H1 (cell line): ENCODE results near the gene RBM38. TPM values are rescaled to one million over a fixed set of nuclear protein-coding genes. Genes with fewer than 3 reads are reported as not detected.

Source experiments
- CTCF ChIA-PET: fragments of 300-600 bp; sonication (Branson Sonifier 250); formaldehyde crosslinking; loops from one replicate; lab custom pipeline; 2021; ENCODE audit not compliant: partially characterized antibody; lab: Charles Lee
- POLR2A ChIA-PET: fragments of 300-600 bp; sonication (Branson Sonifier 250); formaldehyde crosslinking; loops from one replicate; lab custom pipeline; 2021; ENCODE audit warnings: inconsistent platforms; ENCODE audit not compliant: partially characterized antibody; lab: Charles Lee
- DNase-seq, 2 experiments: peaks; one replicate each; pipeline versions ENCODE4 v3.0.0 to v3.0.0-alpha.2; 2010 to 2022; ENCODE audit warnings: low spot score in 2 of 2, low read depth in 1 of 2, mixed read lengths in 1 of 2
- FAIRE-seq: peaks from 2 replicates; lab custom pipeline; 2011; peaks lifted over from hg19 to GRCh38; lab: Jason Lieb, UNC
- H2AFZ ChIP-seq: 2 replicates; pipeline ENCODE4 v1.8.1; 2012; ENCODE audit warnings: low read length, inconsistent platforms
- H2AK5ac ChIP-seq: 2 replicates; pipeline ENCODE4 v1.6.1; 2013; ENCODE audit warnings: low read depth, low read length
- H2BK120ac ChIP-seq: replicated peaks from 2 replicates; pipeline ENCODE3; 2013; ENCODE audit warnings: low read depth, low read length, inconsistent platforms
- H2BK12ac ChIP-seq: 2 replicates; pipeline ENCODE4 v1.6.1; 2013; ENCODE audit warnings: low read depth, low read length
- H2BK15ac ChIP-seq: 2 replicates; pipeline ENCODE4 v1.6.1; 2013; ENCODE audit warnings: low read length
- H2BK20ac ChIP-seq: 2 replicates; pipeline ENCODE4 v1.6.1; 2013; ENCODE audit warnings: low read length
- H2BK5ac ChIP-seq: 2 replicates; pipeline ENCODE4 v1.6.1; 2013; ENCODE audit warnings: low read depth, low read length
- H3K14ac ChIP-seq: 2 replicates; pipeline ENCODE4 v1.6.1; 2013; ENCODE audit warnings: inconsistent platforms; ENCODE audit not compliant: insufficient read length
- H3K18ac ChIP-seq: 2 replicates; pipeline ENCODE4 v1.6.1; 2013; ENCODE audit warnings: low read length; ENCODE audit errors: extremely low read depth
- H3K23ac ChIP-seq: 2 replicates; pipeline ENCODE4 v1.6.1; 2013; ENCODE audit warnings: inconsistent platforms; ENCODE audit not compliant: insufficient read length
- H3K23me2 ChIP-seq: 2 replicates; pipeline ENCODE4 v1.6.1; 2013; ENCODE audit warnings: low read depth, low read length
- H3K27ac ChIP-seq: 2 replicates; pipeline ENCODE4 v1.6.1; 2011; ENCODE audit warnings: low read depth, low read length, inconsistent platforms
- H3K27me3 ChIP-seq, 4 experiments: replicated peaks in 1 of 4; 1 replicate in 1 of 4; 2 replicates in 3 of 4; pipeline versions ENCODE4 v1.6.1 to v1.8.1; 2011 to 2013; ENCODE audit warnings: low read length in 3 of 4, mild to moderate bottlenecking in 3 of 4, inconsistent platforms in 2 of 4, mixed read lengths in 2 of 4, moderate library complexity in 1 of 4; ENCODE audit not compliant: control insufficient read depth in 3 of 4, insufficient read depth in 3 of 4; ENCODE audit errors: extremely low read depth in 1 of 4
- H3K36me3 ChIP-seq, 4 experiments: 2 replicates each; pipeline versions ENCODE4 v1.6.1 to v1.8.1; 2011 to 2013; ENCODE audit warnings: mild to moderate bottlenecking in 4 of 4, low read length in 3 of 4, moderate library complexity in 2 of 4, control low read depth in 1 of 4, inconsistent platforms in 1 of 4; ENCODE audit not compliant: insufficient read depth in 4 of 4, control insufficient read depth in 2 of 4
- H3K4ac ChIP-seq: replicated peaks from 2 replicates; pipeline ENCODE3; 2013; ENCODE audit warnings: low read length, low read depth, mixed read lengths, inconsistent platforms; ENCODE audit not compliant: insufficient read length
- H3K4me1 ChIP-seq, 4 experiments: replicated peaks in 1 of 4; 1 replicate in 1 of 4; 2 replicates in 3 of 4; pipeline versions ENCODE4 v1.6.1 to v1.8.1; 2011 to 2013; ENCODE audit warnings: low read length in 3 of 4, inconsistent platforms in 2 of 4, mixed read lengths in 1 of 4; ENCODE audit not compliant: insufficient read depth in 4 of 4, control insufficient read depth in 3 of 4
- H3K4me2 ChIP-seq, 2 experiments: 2 replicates each; pipeline versions ENCODE4 v1.6.1 to v1.8.1; 2011 to 2013; ENCODE audit warnings: low read depth in 2 of 2, low read length in 2 of 2, control low read depth in 1 of 2, inconsistent platforms in 1 of 2, mild to moderate bottlenecking in 1 of 2; ENCODE audit not compliant: insufficient read depth in 1 of 2
- H3K4me3 ChIP-seq, 4 experiments: fragments of 200-600, 300-600 bp in 1 of 4; sonication (generic), shearing (Covaris generic), sonication (Bioruptor Twin) in 1 of 4; 2 replicates each; pipeline versions ENCODE4 v1.5.1 to v1.8.1; 2011 to 2016; ENCODE audit warnings: low read length in 4 of 4, low read depth in 3 of 4, control low read depth in 2 of 4, inconsistent platforms in 2 of 4, mild to moderate bottlenecking in 2 of 4, mixed read lengths in 1 of 4, moderate library complexity in 1 of 4; ENCODE audit not compliant: insufficient read depth in 2 of 4; ENCODE audit errors: extremely low read depth in 1 of 4
- H3K56ac ChIP-seq: replicated peaks from 2 replicates; pipeline ENCODE3; 2013; ENCODE audit warnings: low read depth, mild to moderate bottlenecking, mixed read lengths, low read length, inconsistent platforms; ENCODE audit not compliant: insufficient read length
- H3K79me1 ChIP-seq: 2 replicates; pipeline ENCODE4 v1.6.1; 2013; ENCODE audit warnings: low read depth, low read length, control low read depth
- H3K79me2 ChIP-seq, 2 experiments: 2 replicates each; pipeline versions ENCODE4 v1.6.1 to v1.8.1; 2012 to 2013; ENCODE audit warnings: low read length in 2 of 2, mild to moderate bottlenecking in 2 of 2, inconsistent platforms in 1 of 2; ENCODE audit not compliant: insufficient read depth in 2 of 2, control insufficient read depth in 1 of 2
- H3K9ac ChIP-seq, 4 experiments: replicated peaks in 1 of 4; 1 replicate in 1 of 4; 2 replicates in 3 of 4; pipeline versions ENCODE4 v1.6.1 to v1.8.1; 2011 to 2013; ENCODE audit warnings: low read depth in 3 of 4, low read length in 3 of 4, control low read depth in 2 of 4, mild to moderate bottlenecking in 2 of 4, moderate library complexity in 2 of 4, inconsistent platforms in 1 of 4; ENCODE audit errors: extremely low read depth in 1 of 4
- H3K9me3 ChIP-seq, 2 experiments: 2 replicates each; pipeline versions ENCODE4 v1.6.1 to v1.8.1; 2012 to 2013; ENCODE audit warnings: mild to moderate bottlenecking in 2 of 2, moderate library complexity in 2 of 2, control low read depth in 1 of 2, inconsistent platforms in 1 of 2, low read depth in 1 of 2, low read length in 1 of 2, mixed read lengths in 1 of 2; ENCODE audit not compliant: insufficient read depth in 2 of 2
- H4K20me1 ChIP-seq, 2 experiments: replicated peaks in 1 of 2; 2 replicates each; pipeline versions ENCODE3 to v1.8.1; 2011 to 2013; ENCODE audit warnings: inconsistent platforms in 2 of 2, low read length in 2 of 2, mild to moderate bottlenecking in 1 of 2; ENCODE audit not compliant: insufficient read depth in 2 of 2, control insufficient read depth in 1 of 2
- H4K5ac ChIP-seq: 2 replicates; pipeline ENCODE4 v1.6.1; 2013; ENCODE audit warnings: low read length, low read depth, mixed read lengths, inconsistent platforms; ENCODE audit not compliant: insufficient read length
- H4K8ac ChIP-seq: 2 replicates; pipeline ENCODE4 v1.8.0; 2013; ENCODE audit warnings: mild to moderate bottlenecking, moderate library complexity, low read length, inconsistent platforms; ENCODE audit not compliant: insufficient read depth; ENCODE audit errors: extremely low read depth
- H4K91ac ChIP-seq: replicated peaks from 2 replicates; pipeline ENCODE3; 2013; ENCODE audit warnings: low read length, mixed read lengths, inconsistent platforms; ENCODE audit not compliant: insufficient read length
- EGR1 ChIP-seq: IDR thresholded peaks from 2 replicates; pipeline ENCODE4 v1.6.1; 2011; ENCODE audit warnings: low read depth, low read length, borderline replicate concordance
- HDAC2 ChIP-seq, 2 experiments: fragments of 300-600 bp in 1 of 2; sonication (generic) in 1 of 2; IDR thresholded peaks; 2 replicates each; pipeline ENCODE4 v1.6.1; 2011 to 2012; ENCODE audit warnings: low read depth in 2 of 2, low read length in 2 of 2, mild to moderate bottlenecking in 2 of 2, moderate library complexity in 2 of 2, borderline replicate concordance in 1 of 2, inconsistent platforms in 1 of 2
- JUN ChIP-seq: IDR thresholded peaks from 2 replicates; pipeline ENCODE4 v1.6.1; 2011; ENCODE audit warnings: low read depth, mild to moderate bottlenecking, improper control_type of control experiment, low read length
- KDM5A ChIP-seq: fragments of 200-600 bp; IDR thresholded peaks from 2 replicates; pipeline ENCODE4 v1.7.1; 2012; ENCODE audit warnings: mild to moderate bottlenecking, low read length, inconsistent platforms, mixed read lengths
- NANOG ChIP-seq: IDR thresholded peaks from 2 replicates; pipeline ENCODE4 v1.6.1; 2011; ENCODE audit warnings: low read length, low read depth, mild to moderate bottlenecking, inconsistent platforms; ENCODE audit not compliant: insufficient read depth, poor library complexity, severe bottlenecking
- RAD21 ChIP-seq, 2 experiments: IDR thresholded peaks in 1 of 2; conservative IDR thresholded peaks in 1 of 2; 2 replicates each; pipeline ENCODE4 v1.6.1; 2011; ENCODE audit warnings: low read depth in 2 of 2, low read length in 2 of 2, improper control_type of control experiment in 1 of 2, inconsistent platforms in 1 of 2, mild to moderate bottlenecking in 1 of 2, moderate library complexity in 1 of 2
- RBBP5 ChIP-seq: IDR thresholded peaks from 2 replicates; pipeline ENCODE4 v1.7.1; 2012; ENCODE audit warnings: low read depth, mild to moderate bottlenecking, inconsistent platforms, low read length, moderate library complexity, borderline replicate concordance
- RFX5 ChIP-seq: IDR thresholded peaks from 2 replicates; pipeline ENCODE4 v1.6.1; 2011; ENCODE audit warnings: low read depth, low read length, improper control_type of control experiment, borderline replicate concordance
- SIN3A ChIP-seq, 2 experiments: IDR thresholded peaks in 1 of 2; conservative IDR thresholded peaks in 1 of 2; 2 replicates each; pipeline ENCODE4 v1.6.1; 2011 to 2012; ENCODE audit warnings: low read length in 2 of 2, improper control_type of control experiment in 1 of 2, low read depth in 1 of 2, mild to moderate bottlenecking in 1 of 2
- TEAD4 ChIP-seq: IDR thresholded peaks from 2 replicates; pipeline ENCODE4 v1.6.1; 2012; ENCODE audit warnings: low read depth, low read length, inconsistent platforms, mixed read lengths
- WGBS, 2 experiments: shearing (Covaris generic) in 1 of 2; methylation state at CpG; one replicate each; pipeline versions ENCODE4 v1.1.6 to v1.1.7; 2013 to 2015; ENCODE audit warnings: low lambda C conversion rate in 2 of 2, mixed read lengths in 2 of 2, inconsistent platforms in 1 of 2, low coverage in 1 of 2, missing lambda C conversion rate in 1 of 2; ENCODE audit not compliant: insufficient replicate concordance in 2 of 2, insufficient coverage in 1 of 2, insufficient read length in 1 of 2; ENCODE audit errors: extremely low coverage in 1 of 2, missing lambda C conversion rate in 1 of 2; 5-methylcytosine and 5-hydroxymethylcytosine counted together
- polyA plus RNA-seq, 7 experiments: library from polyadenylated mRNA; depleted of rRNA in 3 of 7; stranded (reverse) in 5 of 7; unstranded in 2 of 7; fragments of >200 nt in 5 of 7; fragments of 200-250 nt in 2 of 7; gene quantifications; 1 replicate in 5 of 7; 2 replicates in 1 of 7; 4 replicates in 1 of 7; pipeline versions ENCODE4 v1.2.1 to v1.2.3, GENCODE V29; 2011 to 2013; ENCODE audit warnings: missing spikeins in 2 of 7, mixed read lengths in 2 of 7
- total RNA-seq: library from RNA; stranded (reverse); fragmentation: NEBNext Ultra II Directional; extraction: Animal tissue kit (Norgen Biotek cat#: 25700); gene quantifications from 2 replicates; pipeline ENCODE4 v1.2.1, GENCODE V29; 2021

Gene RBM38
- total and polyA plus RNA-seq, 2 of the 8 experiments (the other 6 are each of a cell fraction or from before 2014, with no cell fraction given), result 57.7 to 109 TPM

GRCh38 chr20:57379263-57379647 is 11.9 kb upstream of the RBM38 start:
- peaks cover 9 to 28% (median 23%) of the 10 kb centered on the region in 4 experiments; a peak in 6 of 8 replicates for H3K36me3 ChIP-seq
- CTCF ChIA-PET, result interaction anchor here (0.9 to 1.6 kb wide), 7 partner anchors 10 to 287 kb away, joined by 3 to 5 read pairs (median 4); no protein-coding TSS in a partner anchor
- FAIRE-seq, result no peak
- TF ChIP-seq TEAD4 (no peak), RAD21 (IDR thresholded peaks at IDR 0.05 in 1 of 2, conservative IDR thresholded peaks at IDR 0.05 in 1 of 2; ENCODE audit: low read depth in 2 of 2, low read length in 2 of 2) (no peak), RFX5 (no peak), JUN (no peak), NANOG (no peak), EGR1 (no peak), SIN3A (conservative IDR thresholded peaks at IDR 0.05 in 1 of 2, IDR thresholded peaks at IDR 0.05 in 1 of 2; ENCODE audit: low read depth in 1 of 2, low read length in 2 of 2) (no peak), RBBP5 (no peak), HDAC2 (IDR thresholded peaks at IDR 0.05; ENCODE audit: borderline replicate concordance in 1 of 2, low read depth in 2 of 2, low read length in 2 of 2) (no peak), KDM5A (no peak)

More at GRCh38 chr20:57379263-57379647, 11.9 kb upstream of the RBM38 start:
- no peak for DNase-seq
- Histone ChIP-seq H3K9ac (no peak overlapping the region), H3K27me3 (no peaks in the 10 kb centered on the region), H4K91ac (no peak overlapping the region), H3K18ac (no peak overlapping the region), H3K14ac (no peak overlapping the region), H3K4me2 (no peak overlapping the region), H3K56ac (no peak overlapping the region), H3K23ac (no peak overlapping the region), H2AK5ac (no peak overlapping the region), H3K79me2 (no peaks in the 10 kb centered on the region), H2BK120ac (no peak overlapping the region), H3K4ac (no peak overlapping the region), H3K23me2 (no peaks in the 10 kb centered on the region), H3K9me3 (no peaks in the 10 kb centered on the region), H4K20me1 (peaks cover 0 to 3% of the 10 kb centered on the region in 2 experiments), H4K8ac (no peak overlapping the region), H2BK5ac (no peak overlapping the region), H2BK20ac (no peak overlapping the region), H2BK12ac (no peak overlapping the region), H3K79me1 (peaks cover 3% of the 10 kb centered on the region; the same call in 1 of the 2 replicates), H3K4me3 (no peak overlapping the region), H3K27ac (no peak overlapping the region), H3K4me1 (peaks cover 0 to 7% (median 3%) of the 10 kb centered on the region in 4 experiments; a peak in 3 of 7 replicates), H2BK15ac (no peak overlapping the region), H4K5ac (no peak overlapping the region), H2AFZ (no peak overlapping the region)
- 90% methylated on average over 5 of the region's 5 CpGs; no CpG with 5 or more reads in 1 of the 2 experiments for WGBS, 2 experiments
- POLR2A ChIA-PET, result interaction anchor here (0.7 kb wide), 1 partner anchor 33 kb away, joined by 3 read pairs; no protein-coding TSS in a partner anchor
